Mesodermal cell (in vitro differentiated cells): ENCODE results near the gene PRDM16.
A peak's percentile ranks its signal among the peaks of the same experiment; 100 is the strongest.

Source experiments
- H3K27ac ChIP-seq: 2 replicates; pipeline ENCODE4 v1.7.0; 2013; ENCODE audit warnings: mild to moderate bottlenecking, low read depth, low read length, moderate library complexity; ENCODE audit not compliant: severe bottlenecking
- H3K36me3 ChIP-seq: 2 replicates; pipeline ENCODE4 v1.7.1; 2013; ENCODE audit warnings: mild to moderate bottlenecking, low read length, moderate library complexity; ENCODE audit not compliant: control insufficient read depth, insufficient read depth
- H3K4me1 ChIP-seq: one replicate; pipeline ENCODE4 v1.7.1; 2013; ENCODE audit warnings: mild to moderate bottlenecking, low read length; ENCODE audit not compliant: insufficient read depth, control insufficient read depth, poor library complexity, severe bottlenecking
- H3K4me3 ChIP-seq: 2 replicates; pipeline ENCODE4 v1.7.0; 2013; ENCODE audit warnings: low read length, control low read depth, mild to moderate bottlenecking; ENCODE audit not compliant: insufficient read depth, poor library complexity, severe bottlenecking; ENCODE audit errors: extremely low read depth
- H3K9me3 ChIP-seq: 2 replicates; pipeline ENCODE4 v1.7.1; 2013; ENCODE audit warnings: mild to moderate bottlenecking, low read length, moderate library complexity; ENCODE audit not compliant: control insufficient read depth
- WGBS, 2 experiments: methylation state at CpG; one replicate each; pipeline ENCODE4 v1.1.5; 2013; ENCODE audit warnings: missing lambda C conversion rate in 2 of 2; ENCODE audit not compliant: insufficient coverage in 2 of 2; 5-methylcytosine and 5-hydroxymethylcytosine counted together

The PRDM16 gene

GRCh38 chr1:3341236-3341994, 272.4 kb downstream of the PRDM16 start:
- WGBS, 2 experiments, result 97 to 98% methylated on average over 20 to 21 of the region's 26 CpGs
- Histone ChIP-seq H3K27ac (no peak overlapping the region), H3K4me1 (no peaks in the 10 kb centered on the region)

GRCh38 chr1:3342960-3343359, 274.0 kb downstream of the PRDM16 start:
- no peaks in the 10 kb centered on the region for H3K4me1 ChIP-seq
- 95 to 96% methylated on average over 4 of the region's 5 CpGs for WGBS, 2 experiments
- H3K36me3 ChIP-seq, result no peaks in the 10 kb centered on the region

More at GRCh38 chr1:3341236-3341994, 272.4 kb downstream of the PRDM16 start:
- Histone ChIP-seq H3K9me3 (peaks cover 14% of the 10 kb centered on the region), H3K36me3 (no peaks in the 10 kb centered on the region), H3K4me3 (no peak overlapping the region)

GRCh38 chr1:3344395-3344794, 275.4 kb downstream of the PRDM16 start:
- H3K9me3 ChIP-seq, result peaks cover 14% of the 10 kb centered on the region
- peaks cover 3% of the 10 kb centered on the region for H3K4me1 ChIP-seq
- H3K27ac ChIP-seq, result no peak overlapping the region
- H3K4me3 ChIP-seq, result no peak overlapping the region
- H3K36me3 ChIP-seq, result no peaks in the 10 kb centered on the region

More at GRCh38 chr1:3342960-3343359, 274.0 kb downstream of the PRDM16 start:
- Histone ChIP-seq H3K27ac (no peak overlapping the region), H3K4me3 (no peak overlapping the region), H3K9me3 (peaks cover 14% of the 10 kb centered on the region)

- Histone ChIP-seq H3K9me3 (peaks cover 14% of the 10 kb centered on the region), H3K27ac (no peak overlapping the region), H3K4me1 (peaks cover 3% of the 10 kb centered on the region), H3K36me3 (no peaks in the 10 kb centered on the region), H3K4me3 (no peak overlapping the region)
- WGBS, 2 experiments, result 72 to 78% methylated on average over 4 to 9 of the region's 10 CpGs
These were observed 276.8 kb downstream of the PRDM16 start for GRCh38 chr1:3345792-3346191.

GRCh38 chr1:3346478-3346877, 277.5 kb downstream of the PRDM16 start:
- Histone ChIP-seq H3K9me3 (peaks cover 14% of the 10 kb centered on the region), H3K4me3 (no peak overlapping the region), H3K36me3 (no peaks in the 10 kb centered on the region), H3K4me1 (peaks cover 3% of the 10 kb centered on the region), H3K27ac (no peak overlapping the region)
- WGBS, 2 experiments, result 90 to 95% methylated on average over 10 of the region's 13 CpGs

DNA sequence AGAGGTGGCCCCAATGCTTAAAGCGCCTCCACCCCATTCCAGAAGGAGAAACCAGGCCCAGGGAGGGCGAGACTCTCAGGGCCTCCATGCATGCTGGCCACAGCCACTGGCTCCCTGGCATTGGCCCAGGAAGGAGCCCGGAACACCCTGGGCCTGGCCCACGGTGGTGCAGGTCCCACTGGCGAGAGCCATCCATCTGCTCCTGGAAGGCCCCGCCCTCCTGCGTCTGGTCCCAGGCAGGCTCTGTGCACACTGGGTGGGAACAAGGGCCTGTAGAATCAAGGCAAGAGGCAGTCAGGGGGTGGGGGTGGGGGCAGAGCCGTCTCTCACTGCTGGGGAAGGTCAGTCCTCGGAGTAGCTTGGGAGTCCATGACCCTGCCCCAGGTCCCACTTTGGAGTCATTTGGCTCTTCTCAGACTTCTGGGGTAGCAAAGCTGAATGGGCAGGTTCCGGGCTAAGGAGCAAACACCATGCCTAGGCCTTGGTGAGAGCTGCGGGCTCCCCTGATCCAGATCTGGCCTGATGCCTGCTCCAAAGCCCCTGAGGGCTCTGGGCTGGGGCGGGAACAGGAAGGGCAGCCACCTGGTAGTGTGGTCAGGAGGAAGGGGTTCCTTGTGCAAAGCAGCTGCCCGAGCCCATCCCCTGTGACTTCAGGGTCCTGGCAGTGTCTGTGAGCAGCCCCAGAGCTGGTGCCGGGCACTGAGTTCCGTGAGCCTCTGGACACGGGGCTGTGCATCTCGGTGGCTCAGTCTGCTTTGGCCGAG, 278.4 kb downstream of the PRDM16 start:
- peaks cover 14% of the 10 kb centered on the region for H3K9me3 ChIP-seq
- peaks cover 9% of the 10 kb centered on the region for H3K4me1 ChIP-seq
- no peaks in the 10 kb centered on the region for H3K36me3 ChIP-seq
- WGBS, 2 experiments, result 88 to 91% methylated on average over 17 of the region's 18 CpGs
- H3K4me3 ChIP-seq, result no peak overlapping the region
- no peak overlapping the region for H3K27ac ChIP-seq

GRCh38 chr1:3348196-3348865, 279.3 kb downstream of the PRDM16 start:
- Histone ChIP-seq H3K4me3 (no peak overlapping the region), H3K27ac (no peak overlapping the region), H3K4me1 (peaks cover 18% of the 10 kb centered on the region), H3K9me3 (peaks cover 9% of the 10 kb centered on the region), H3K36me3 (no peaks in the 10 kb centered on the region)
- WGBS, 2 experiments, result 84 to 88% methylated on average over 13 to 15 of the region's 15 CpGs

- Histone ChIP-seq H3K9me3 (peaks cover 3% of the 10 kb centered on the region), H3K4me1 (peaks cover 19% of the 10 kb centered on the region), H3K27ac (peak overlapping the region; percentile 36), H3K4me3 (no peak overlapping the region), H3K36me3 (no peaks in the 10 kb centered on the region)
- 59 to 76% methylated on average over 24 to 27 of the region's 34 CpGs for WGBS, 2 experiments
These were observed 280.4 kb downstream of the PRDM16 start for GRCh38 chr1:3349161-3349967.

GRCh38 chr1:3349968-3350299, 280.9 kb downstream of the PRDM16 start:
- WGBS, 2 experiments, result 92% methylated on average over 2 of the region's 3 CpGs; no CpG with 5 or more reads in 1 of the 2 experiments

DNA sequence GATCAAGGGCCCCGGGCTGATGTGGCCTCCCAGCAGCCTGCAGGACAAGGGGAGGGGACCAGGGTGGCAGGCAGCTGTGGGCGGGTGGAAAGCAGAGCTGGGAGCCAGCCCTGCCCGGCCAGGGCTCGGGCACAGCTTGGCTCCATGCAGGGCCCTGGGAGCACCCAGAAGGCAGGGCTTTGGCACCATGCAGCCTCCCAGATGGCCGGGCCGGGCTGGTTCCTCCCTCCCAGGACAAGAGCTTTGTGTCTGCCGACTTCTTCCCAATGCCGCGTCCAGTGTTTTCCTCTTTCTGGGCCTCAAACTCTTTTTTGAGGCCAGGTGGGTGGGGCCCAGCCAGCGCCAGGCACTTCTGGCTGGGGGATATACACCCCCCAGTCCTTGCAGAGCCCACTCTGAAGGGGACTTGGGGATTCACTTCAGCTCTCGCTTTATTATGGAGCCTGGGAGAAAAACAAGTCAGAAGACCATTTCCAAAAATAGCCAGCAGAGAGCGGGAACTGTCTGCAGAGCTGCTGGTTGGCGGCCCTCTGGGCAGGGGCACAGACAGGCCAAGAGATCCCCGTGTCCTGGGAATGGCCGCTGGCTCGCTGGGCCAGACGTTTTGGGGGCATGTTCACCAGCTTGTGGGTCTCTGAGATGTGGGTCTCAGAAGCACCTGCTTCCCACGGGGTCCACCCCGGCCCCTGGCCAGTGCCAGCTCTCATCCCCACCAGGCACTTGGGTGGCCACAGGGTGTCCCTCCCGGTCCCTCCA, 281.7 kb downstream of the PRDM16 start:
- H3K36me3 ChIP-seq, result no peaks in the 10 kb centered on the region
- no peak overlapping the region for H3K27ac ChIP-seq
- H3K9me3 ChIP-seq, result no peaks in the 10 kb centered on the region
- H3K4me1 ChIP-seq, result peaks cover 19% of the 10 kb centered on the region
- 85 to 86% methylated on average over 16 to 18 of the region's 20 CpGs for WGBS, 2 experiments
- no peak overlapping the region for H3K4me3 ChIP-seq

More at GRCh38 chr1:3349968-3350299, 280.9 kb downstream of the PRDM16 start:
- Histone ChIP-seq H3K36me3 (no peaks in the 10 kb centered on the region), H3K9me3 (no peaks in the 10 kb centered on the region), H3K4me1 (peaks cover 19% of the 10 kb centered on the region), H3K27ac (no peak overlapping the region), H3K4me3 (no peak overlapping the region)
